HL-60 (cell line): Measurements from ENCODE around the gene DNAL4.

Source experiments
- TF ChIP-seq, protein P1 (sequence below): IDR thresholded peaks from one replicate; pipeline ENCODE4 v1.5.1; 2011; ENCODE audit warnings: low read length, control low read depth, inconsistent platforms; ENCODE audit not compliant: insufficient read depth
- TF ChIP-seq, protein P2 (sequence below): IDR thresholded peaks from 2 replicates; pipeline ENCODE4 v1.6.1; 2012; ENCODE audit warnings: low read depth; ENCODE audit not compliant: insufficient replicate concordance

DNA sequence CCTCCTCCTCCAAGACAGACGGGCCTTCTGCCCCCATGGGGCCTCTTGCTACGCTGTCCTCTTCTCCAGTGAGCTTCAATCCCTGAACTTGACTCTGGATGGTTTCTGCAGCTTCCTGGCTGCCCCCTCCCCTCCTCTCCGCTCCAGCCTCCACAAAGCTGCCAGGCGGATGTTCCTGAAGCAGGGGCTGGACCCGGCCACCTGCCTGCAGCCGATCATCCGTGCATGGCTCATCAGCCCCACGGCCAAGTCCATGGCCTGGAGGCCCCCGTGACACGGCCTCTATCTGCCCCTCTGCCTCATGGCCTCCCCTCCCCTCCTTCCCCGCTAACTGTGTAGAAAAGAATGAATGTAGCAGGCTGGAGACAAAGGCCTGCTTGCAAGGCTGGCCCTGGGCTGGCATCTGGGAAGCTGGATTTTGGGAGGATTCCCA, 31.4 kb downstream of the DNAL4 start:
- TF ChIP-seq, protein P1, sequence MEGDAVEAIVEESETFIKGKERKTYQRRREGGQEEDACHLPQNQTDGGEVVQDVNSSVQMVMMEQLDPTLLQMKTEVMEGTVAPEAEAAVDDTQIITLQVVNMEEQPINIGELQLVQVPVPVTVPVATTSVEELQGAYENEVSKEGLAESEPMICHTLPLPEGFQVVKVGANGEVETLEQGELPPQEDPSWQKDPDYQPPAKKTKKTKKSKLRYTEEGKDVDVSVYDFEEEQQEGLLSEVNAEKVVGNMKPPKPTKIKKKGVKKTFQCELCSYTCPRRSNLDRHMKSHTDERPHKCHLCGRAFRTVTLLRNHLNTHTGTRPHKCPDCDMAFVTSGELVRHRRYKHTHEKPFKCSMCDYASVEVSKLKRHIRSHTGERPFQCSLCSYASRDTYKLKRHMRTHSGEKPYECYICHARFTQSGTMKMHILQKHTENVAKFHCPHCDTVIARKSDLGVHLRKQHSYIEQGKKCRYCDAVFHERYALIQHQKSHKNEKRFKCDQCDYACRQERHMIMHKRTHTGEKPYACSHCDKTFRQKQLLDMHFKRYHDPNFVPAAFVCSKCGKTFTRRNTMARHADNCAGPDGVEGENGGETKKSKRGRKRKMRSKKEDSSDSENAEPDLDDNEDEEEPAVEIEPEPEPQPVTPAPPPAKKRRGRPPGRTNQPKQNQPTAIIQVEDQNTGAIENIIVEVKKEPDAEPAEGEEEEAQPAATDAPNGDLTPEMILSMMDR = no peak
- TF ChIP-seq, protein P2, sequence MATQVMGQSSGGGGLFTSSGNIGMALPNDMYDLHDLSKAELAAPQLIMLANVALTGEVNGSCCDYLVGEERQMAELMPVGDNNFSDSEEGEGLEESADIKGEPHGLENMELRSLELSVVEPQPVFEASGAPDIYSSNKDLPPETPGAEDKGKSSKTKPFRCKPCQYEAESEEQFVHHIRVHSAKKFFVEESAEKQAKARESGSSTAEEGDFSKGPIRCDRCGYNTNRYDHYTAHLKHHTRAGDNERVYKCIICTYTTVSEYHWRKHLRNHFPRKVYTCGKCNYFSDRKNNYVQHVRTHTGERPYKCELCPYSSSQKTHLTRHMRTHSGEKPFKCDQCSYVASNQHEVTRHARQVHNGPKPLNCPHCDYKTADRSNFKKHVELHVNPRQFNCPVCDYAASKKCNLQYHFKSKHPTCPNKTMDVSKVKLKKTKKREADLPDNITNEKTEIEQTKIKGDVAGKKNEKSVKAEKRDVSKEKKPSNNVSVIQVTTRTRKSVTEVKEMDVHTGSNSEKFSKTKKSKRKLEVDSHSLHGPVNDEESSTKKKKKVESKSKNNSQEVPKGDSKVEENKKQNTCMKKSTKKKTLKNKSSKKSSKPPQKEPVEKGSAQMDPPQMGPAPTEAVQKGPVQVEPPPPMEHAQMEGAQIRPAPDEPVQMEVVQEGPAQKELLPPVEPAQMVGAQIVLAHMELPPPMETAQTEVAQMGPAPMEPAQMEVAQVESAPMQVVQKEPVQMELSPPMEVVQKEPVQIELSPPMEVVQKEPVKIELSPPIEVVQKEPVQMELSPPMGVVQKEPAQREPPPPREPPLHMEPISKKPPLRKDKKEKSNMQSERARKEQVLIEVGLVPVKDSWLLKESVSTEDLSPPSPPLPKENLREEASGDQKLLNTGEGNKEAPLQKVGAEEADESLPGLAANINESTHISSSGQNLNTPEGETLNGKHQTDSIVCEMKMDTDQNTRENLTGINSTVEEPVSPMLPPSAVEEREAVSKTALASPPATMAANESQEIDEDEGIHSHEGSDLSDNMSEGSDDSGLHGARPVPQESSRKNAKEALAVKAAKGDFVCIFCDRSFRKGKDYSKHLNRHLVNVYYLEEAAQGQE = no peak
